GM21423 (cell line): ENCODE data around the gene DNAH17.

Experiments
- ATAC-seq: cut with Tn5 transposase; IDR thresholded peaks from one replicate; pipeline ENCODE4 v1.9.1; 2021; ENCODE audit warnings: mild to moderate bottlenecking, moderate library complexity; ENCODE audit not compliant: unreplicated experiment

The DNAH17 gene

DNA sequence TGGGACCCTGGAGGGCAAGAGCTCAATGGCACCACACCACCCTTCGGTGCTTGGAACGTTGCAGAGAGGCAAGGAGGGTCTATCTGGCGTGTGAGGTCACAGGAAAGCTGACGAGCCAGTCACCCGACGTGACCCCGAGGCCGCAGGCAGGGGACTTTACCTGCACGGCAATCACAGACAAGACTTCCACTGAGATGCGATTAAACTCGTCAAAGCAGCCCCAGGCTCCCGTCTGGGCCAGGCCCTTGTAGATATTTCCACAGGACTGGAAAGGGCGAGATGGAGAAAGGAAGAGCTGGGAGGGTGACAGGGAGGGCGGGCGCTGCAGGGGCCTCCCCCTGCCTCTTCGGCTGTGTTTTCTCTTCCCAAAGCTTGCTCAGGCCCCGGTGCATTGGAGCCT is 78.3 kb downstream of the DNAH17 start:
- no peak for ATAC-seq

DNA sequence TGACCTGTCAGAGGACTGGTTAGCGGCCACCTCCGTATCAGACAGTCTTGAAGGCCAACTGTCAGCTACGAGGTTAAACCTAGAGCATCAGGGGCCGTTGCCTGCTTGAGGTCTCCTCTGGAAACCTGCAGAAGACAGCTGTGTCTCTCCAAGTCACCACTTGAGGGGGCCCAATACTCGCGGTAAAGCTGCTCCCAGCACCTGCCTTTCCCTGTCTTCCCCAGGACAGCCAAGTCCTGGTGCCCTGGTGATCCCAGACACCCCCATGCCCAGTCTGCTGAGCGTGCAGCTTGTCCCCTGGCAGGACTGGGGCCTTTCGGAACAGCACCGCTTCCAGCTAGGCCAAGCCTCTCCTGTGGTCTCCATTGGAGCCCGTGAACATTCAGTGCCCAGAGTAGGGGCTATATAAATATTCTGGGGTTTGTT is 80.1 kb downstream of the DNAH17 start:
- ATAC-seq = no peak

DNA sequence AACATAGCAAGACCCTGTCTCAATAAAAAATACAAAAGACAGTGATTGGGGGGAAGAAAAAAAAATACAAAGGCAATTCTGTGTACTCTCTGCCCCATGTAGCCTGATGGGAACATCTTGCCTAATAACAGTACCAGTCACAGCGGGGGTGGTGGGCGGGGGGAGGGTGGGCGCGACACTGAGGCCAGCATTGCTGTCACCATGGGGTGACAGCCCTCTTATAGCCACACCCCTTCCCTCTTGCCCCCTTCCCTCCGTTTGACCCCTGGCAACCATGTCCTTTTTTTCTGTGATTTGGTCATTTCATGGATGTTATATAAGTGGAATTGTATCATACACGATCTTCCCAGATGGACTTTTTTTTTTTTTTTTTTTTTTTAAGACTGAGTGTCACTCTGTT is 80.9 kb downstream of the DNAH17 start:
- ATAC-seq = no peak

DNA sequence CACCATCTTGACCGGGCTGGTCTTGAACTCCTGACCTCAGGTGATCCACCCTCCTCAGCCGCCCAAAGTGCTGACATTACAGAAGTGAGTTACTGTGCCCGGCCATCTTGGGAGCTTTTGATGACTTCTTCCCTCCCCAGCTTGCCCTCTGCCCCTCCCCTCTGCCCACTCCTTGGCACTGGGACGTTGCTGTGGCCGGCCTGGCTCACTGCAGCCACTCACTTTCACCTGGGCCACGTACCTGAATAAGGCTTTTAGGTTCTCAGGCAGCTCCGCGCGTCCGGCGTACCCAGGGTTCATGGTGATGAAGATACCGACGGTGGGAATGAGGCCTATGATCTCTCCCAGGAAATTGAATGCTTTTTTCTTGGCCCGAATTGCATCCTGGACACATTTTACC is 81.6 kb downstream of the DNAH17 start:
- no peak for ATAC-seq

DNA sequence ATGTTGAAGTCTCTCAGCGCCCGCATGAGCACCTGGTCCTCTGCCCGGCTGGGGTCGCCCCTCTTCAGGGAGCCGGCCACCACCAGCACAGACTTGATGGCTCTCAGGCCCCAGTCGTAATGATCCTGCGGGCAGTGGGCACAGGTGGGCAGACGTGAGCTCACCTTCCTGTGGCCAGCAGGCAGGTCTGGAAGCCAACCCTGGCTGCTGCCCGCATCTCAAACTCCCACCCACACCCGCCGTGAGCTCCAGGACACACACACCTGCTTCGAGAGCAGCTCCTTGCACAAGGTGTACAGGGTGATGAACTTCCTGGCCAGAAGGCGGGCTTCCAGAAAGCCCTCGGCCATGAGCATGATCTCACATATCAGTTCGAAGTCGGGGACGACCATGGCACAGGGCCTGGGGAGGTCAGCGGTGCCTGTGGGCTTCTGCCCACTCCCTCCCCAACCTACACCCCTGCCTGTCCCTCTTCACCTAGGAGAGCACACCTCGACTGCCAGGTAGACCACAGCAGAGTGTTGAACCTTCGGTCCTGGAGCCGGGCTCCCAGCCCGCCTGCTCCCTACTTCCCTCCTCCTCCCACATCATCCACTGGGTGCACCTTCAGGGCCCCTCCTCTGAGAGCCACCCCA is 82.4 kb downstream of the DNAH17 start:
- no peak for ATAC-seq

DNA sequence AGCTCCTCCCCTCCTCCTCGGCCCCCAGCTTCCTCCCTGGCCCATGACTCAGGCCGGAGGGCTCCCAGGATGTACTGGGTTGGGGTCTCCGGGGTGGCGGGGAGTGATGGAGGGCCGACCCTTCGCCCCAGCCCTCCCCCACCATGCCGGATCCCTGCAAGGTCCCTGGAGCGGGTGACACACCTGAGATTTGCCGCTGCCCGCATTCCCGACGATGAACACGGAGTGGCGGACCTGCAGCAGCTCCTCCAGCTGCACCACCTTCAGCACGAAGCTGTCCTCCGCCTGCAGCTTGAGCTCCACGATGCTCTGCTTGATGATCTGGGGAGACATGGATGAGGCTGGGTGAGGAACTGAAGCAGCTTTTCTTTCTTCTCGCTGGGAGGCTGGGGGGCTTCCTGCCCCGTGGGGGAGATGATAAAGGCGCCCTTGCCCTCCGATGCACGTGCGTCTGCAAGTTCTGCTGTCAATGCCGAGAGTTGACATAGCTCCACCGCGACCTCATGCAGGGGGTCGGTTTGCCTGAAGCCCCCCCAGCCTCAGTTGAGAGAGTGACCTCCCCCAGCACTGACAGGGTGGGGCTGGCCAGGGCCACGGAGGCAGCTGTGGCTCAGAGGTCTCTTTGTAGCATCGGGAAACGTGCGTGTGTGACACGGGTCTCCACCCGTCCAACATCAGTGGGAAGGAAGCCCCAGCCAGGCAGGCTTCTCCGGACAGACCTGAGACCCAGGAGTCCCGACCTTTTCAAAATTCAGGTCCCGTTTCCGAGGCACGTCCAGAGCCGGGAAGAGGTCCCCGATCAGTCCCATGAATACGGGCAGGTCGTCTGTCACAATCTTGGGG is 83.1 kb downstream of the DNAH17 start:
- no peak for ATAC-seq

DNA sequence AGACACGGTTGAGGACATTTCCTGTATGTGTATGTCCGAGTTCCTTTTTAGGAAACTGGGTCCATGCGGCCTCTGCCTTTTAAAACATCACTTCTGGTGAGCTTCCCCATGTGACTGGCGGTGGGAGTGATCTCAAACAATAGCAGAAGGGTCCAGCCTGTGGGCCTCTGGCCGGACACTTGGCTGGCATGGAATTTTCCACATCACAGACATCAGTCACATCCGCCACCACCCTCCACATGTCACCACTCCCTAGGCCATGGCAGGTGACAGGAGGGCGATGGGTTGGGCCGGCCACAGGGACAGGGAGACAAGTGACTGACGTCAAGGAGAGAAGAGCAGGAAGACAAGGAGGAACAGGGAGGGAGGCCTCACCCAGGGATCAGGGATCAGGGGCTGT is 83.7 kb downstream of the DNAH17 start:
- ATAC-seq = no peak

DNA sequence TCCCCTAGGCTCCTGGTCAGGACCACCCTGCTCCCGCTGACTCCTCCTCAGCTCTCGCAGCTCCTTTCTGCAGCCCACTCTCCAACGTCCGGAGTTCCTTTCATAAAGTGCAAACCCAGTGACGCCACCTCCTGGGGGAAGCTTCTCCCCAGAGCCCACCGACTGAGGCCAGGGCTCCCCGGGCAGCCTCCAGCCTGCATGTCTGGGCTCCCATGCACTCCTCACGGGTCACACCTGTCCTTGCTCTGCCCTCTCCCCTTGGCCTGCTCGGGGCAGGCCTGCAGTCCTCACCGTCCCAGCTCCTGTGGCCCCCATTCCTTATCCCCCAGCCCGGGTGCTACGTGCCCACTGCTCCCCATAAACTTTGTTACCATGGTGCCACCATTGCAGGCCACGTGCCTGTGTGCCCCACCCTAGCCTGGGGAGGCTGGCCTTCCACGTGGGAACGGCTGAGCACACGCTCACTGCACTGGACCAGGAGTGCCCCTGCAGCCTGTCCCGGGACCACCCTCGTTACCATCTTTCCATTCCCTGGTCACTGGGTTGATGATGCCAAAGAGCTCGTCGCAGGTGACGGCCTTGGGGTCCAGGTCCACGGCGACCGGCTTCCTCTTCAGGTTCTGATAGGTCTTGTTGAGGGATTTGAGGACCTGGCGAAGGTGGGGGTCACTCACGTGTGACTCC is 84.9 kb downstream of the DNAH17 start:
- no peak for ATAC-seq

DNA sequence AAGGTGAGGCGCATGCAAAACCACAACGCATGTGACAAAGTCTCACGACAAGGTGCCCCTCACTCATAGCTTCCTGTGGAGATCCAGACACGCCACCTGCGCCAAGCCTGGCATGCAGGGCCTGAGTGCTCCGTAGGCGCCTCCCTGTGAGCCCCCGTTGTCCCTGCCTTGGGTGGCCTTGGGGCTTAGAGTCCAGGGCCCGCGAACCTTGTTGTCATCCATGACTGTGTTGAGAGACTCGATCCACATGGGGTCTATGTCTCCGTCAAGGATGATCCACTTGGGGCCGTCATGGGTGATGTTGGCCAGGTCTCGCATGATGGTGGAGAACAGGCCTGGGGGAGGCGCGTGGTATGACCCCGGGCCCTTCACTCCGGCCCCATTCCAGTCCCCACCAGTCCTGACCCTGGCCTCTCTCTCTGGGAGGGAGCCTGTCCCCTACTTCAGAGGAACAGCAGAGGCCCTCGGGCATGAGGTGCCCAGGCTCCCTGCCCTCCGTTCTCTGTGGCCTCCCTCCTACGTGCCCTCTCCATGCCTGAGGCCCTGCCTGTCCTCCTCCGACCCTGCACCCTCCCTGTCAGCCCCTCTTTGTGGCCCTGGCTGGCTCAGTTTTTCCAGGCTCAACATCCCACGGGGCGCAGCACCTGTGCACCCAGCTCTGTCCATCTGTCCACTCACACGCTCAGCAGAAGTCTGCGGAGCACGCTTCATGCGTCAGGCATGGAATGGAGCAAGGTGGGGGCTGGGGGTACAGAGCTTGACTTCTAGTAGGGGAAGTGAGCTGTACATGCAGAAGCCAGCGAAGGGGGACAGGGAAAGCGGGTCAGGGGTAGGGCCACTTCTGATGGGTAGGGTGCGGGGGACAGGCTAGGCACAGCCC is 85.7 kb downstream of the DNAH17 start:
- ATAC-seq = no peak

DNA sequence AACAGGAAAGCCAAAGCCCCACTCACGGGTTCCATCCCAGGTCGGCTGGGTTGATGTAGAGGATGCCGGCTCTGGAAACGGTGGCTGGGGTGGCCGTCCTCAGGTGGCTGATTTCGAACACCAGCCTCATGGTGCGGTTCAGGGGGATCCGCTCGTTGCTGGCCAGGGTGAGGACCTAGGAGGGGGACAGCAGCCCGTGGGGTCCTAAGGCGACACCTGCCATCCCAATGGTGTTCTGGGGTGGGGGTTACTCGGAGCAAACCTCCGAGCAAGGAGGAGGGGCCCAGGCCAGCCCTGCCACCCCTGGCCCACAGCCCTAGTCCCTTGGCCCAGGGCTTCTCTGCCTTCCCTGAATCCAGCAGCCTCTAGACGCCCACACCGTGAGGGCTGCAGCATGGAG is 86.5 kb downstream of the DNAH17 start:
- no peak for ATAC-seq

DNA sequence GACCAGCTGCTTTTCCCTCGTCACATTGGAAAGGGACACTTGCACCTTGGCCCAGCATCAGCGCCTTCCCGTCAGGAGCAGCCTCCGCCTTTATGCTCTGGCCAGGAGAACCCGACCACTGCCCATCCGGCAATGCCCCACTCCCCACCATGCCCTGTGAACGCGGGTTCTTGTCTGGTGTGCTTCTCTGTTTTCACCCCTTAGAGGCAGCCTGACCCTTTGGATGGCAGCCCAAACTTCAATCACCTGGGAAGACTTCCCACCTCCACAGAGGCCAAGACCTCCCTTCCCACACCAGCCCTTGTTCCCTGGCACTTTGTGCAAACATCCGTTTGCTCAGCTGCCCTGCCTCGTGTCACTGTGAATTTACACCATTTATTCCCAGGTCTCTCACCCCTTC is 87.0 kb downstream of the DNAH17 start:
- ATAC-seq = no peak

DNA sequence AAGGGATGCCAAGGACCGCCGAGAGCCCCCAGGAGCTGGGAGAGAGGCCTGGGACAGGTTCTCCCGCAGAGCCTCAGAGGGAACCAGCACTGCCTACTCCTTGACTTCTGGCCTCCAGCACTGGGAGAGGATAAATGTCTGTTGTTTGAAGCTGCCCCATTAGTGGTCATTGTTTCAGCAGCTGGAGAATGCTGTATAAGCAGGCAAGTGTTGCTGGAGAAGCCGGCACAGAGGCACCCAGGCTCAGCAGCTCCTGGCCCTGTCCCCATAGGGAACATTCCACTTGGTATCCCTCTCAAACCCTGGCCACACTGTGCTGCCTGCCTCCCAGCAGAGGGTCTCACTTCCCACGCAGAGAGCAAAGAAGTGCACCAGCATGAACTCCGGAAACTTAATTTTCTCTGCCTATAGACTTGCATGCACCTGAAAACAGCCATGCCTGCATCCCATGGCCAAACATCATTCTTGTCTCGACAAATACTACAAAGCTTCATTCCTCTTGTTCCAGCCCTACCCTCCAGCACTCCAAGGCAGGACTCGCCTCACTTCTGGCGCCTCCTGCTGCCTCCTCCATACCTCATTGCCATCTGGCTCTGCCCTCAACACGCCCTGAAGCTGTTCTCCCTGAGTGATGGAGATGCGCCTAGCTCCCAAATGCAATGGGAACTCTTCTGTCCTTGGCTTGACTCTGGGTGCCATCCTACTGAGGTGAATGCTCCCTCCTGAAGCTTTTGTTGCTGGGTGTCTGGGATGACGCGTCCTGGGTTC is 88.1 kb downstream of the DNAH17 start:
- ATAC-seq = no peak

DNA sequence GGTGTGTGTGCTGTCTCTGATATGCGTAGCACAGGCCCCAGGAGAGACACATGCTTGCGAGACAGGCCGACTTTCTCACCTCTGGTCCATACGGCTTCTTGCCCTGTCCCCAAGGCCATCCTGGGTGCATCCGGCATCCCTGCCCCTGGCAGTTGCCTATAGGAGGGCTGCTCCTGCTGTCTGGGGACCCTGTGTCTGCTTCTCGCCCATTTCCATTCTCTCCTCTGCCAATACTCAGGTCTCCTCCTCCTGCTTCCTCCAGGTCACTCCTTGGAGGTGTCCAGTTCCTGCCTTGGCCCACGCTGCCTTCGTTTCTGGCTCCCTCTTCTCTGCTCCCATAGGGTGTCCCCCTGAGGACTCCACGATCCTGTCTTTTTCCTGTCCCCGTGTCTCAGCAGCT is 89.0 kb downstream of the DNAH17 start:
- no peak for ATAC-seq

DNA sequence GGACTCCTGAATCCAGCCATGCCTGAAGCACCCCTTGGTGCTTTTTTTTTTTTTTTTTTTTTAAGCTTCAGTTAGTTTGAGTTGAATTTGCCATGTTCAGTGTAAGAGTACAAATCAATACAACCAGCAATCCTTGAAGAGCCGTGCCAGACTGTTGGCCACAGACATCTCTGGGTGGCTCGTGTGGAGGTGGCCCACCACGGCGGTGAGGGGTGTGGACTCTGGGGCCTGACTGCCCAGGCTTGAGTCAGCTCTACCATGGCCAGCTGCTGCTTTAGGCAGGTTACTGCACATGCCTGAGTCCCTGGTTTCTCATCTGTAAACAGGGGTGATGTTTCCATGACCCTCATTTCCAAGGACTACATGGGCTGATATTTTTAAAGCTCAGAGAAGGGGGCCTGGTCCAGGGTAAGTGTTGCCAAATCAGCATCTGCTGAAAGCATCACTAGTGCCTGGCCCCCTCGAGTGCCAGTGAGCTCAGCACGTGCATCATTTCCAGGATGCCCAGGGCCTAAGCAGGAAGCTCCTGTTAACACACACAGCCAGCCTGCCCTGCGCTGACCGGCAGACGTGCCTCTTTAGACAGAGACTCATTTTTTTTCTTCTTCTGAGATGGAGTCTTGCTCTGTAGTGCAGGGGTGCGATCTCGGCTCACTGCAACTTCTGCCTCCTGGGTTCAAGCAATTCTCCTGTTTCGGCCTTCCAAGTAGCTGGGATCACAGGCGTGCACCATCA is 90.1 kb downstream of the DNAH17 start:
- no peak for ATAC-seq

DNA sequence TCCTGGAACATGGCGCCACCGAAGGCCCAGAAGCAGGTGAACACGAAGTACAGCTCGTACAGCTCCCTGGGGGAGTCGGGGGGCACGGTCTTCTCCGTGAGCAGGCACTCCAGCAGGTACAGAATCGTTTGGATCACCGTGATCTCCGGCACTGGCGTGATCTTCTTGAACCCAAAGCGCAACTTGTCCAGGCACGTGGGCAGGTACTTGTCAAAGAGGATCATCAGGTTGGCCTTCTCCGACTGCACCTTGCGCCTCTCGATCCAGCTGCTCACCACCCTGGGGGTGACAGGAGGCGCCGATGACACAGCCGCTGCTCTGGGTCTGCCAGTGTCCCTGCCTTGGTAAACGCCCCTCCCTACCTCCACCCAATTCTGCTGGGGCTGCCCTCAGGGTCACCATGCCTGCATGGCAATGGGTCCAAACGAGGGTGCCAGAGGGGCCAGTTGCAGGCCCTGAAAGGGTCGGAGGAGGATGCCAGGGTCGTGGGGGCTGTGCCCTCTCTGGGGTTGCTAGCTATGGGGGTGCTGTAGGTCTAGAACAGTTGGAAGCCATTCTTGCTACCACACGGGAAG is 90.9 kb downstream of the DNAH17 start:
- no peak for ATAC-seq

DNA sequence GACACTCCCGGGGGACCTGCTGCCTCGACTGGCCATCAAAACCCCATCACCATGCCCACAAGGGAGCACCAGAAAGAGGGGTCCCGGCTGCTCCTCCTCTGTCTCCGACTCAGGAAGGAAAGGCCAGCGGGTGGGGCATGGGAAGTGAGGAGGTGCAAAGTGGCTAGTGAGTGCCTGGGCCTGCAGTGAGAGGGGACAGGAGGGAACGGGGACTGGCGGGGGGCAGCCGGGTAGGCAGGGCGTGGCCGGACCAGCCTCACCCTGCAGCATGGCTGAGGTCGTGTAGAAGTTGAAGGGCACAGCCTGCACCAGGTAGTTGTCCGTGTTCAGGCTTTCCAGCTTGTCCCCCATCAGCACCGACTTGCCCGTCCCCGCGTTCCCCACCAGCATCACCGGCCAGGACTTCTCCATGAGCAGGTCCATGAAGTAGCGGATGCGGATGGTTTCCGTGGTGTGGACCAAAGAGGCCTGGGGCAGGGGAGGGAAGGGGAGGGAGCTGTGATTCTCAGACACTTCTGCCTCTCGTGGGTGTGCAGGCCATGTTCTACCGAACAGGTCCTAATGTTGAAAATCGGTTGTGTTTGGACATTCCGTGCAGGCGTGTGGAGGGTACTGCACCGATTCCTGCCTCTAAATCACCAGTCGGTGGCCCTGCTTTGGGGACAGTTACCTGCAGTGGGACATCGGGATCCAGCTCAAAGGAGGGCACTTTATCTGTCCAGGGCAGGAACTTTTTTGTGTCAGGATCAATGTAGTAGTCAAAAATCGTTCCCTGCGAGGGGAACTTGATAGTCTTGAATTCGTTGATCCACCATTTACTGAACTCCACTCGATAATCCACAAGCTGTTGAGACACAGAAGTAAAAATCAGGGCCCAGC is 91.7 kb downstream of the DNAH17 start:
- ATAC-seq = no peak

DNA sequence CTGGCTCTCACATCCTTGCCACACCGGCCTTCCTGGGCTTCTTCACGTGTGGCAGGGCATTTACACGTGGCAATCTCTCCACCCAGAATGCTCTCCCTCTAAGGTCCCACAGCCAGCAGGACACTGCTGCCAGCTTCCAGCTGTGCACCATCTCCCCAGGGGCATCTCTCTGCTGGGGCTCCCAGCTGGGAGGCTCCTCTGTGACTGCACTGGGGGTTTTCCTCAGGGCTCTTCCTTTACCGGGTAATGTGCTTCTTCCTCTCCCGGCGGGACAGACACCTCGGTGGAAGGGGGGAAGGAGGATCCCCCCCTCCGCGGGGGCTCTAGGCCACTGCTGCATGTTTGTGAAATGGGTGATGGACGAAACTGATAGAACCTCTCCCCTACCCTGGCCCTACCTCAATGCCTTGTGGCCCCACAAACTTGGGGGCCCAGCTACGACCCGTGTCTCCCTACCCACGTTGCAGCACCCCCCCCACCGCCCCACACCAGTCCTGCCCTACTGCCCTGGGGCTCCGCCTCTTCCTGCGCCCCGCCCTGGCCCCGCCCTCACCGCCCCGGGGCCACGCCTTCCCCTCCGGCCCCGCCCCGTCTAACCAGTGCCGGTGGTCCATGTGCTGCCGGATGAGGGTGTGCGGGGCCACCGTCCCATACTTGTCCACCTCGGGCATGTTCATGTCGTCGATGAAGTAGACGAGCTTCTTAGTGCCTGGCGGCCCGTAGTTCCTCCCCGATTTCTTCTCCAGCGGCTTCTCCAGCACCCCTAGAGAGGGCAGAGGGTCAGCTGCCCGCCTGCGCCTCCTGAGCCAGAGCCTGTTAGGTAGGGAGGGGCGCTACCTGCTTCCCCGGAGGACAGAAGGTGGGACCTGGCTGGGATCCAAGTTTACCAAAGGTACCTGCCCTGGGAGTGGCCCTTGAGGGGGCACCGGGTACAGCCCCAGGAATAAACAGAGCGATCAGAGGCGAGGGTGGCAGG is 92.6 kb downstream of the DNAH17 start:
- ATAC-seq = peak; percentile 56
